GM12878 (cell line): Measurements from ENCODE around the gene PRRT3. TPM values are rescaled to one million over a fixed set of nuclear protein-coding genes. Genes with fewer than 3 reads are reported as not detected.

Source experiments
- ATF7 ChIP-seq: fragments of 450-650 bp; IDR thresholded peaks from 2 replicates; pipeline ENCODE4 v1.6.1; 2016; ENCODE audit warnings: low read depth, mild to moderate bottlenecking
- BACH1 ChIP-seq: fragments of 450-650 bp; IDR thresholded peaks from 2 replicates; pipeline ENCODE4 v1.6.1; 2017; ENCODE audit warnings: mild to moderate bottlenecking, borderline replicate concordance
- BRCA1 ChIP-seq: IDR thresholded peaks from 2 replicates; pipeline ENCODE4 v1.6.1; 2011; ENCODE audit warnings: low read depth, low read length, improper control_type of control experiment
- CBFB ChIP-seq: IDR thresholded peaks from 2 replicates; pipeline ENCODE4 v1.6.1; 2016; ENCODE audit warnings: antibody characterized with exemption, low read depth
- CBX3 ChIP-seq: fragments of 200-600 bp; sonication (generic); IDR thresholded peaks from 2 replicates; pipeline ENCODE4 v1.6.1; 2016; ENCODE audit warnings: low read depth, borderline replicate concordance
- CEBPB ChIP-seq, 2 experiments: fragments of 150-350 bp in 1 of 2; IDR thresholded peaks; 2 replicates each; pipeline ENCODE4 v1.6.1; 2012 to 2014; ENCODE audit warnings: low read depth in 2 of 2, low read length in 2 of 2, borderline replicate concordance in 1 of 2, inconsistent platforms in 1 of 2
- CHD4 ChIP-seq: fragments of 200-600 bp; sonication (generic); IDR thresholded peaks from 2 replicates; pipeline ENCODE4 v1.6.1; 2016; ENCODE audit warnings: mild to moderate bottlenecking
- CUX1 ChIP-seq: IDR thresholded peaks from 2 replicates; pipeline ENCODE4 v1.6.1; 2012; ENCODE audit warnings: improper control_type of control experiment, low read depth, low read length; ENCODE audit not compliant: insufficient replicate concordance
- DPF2 ChIP-seq: fragments of 450-650 bp; IDR thresholded peaks from 2 replicates; pipeline ENCODE4 v1.6.1; 2017; ENCODE audit warnings: mild to moderate bottlenecking
- ESRRA ChIP-seq: IDR thresholded peaks from 2 replicates; pipeline ENCODE4 v1.6.1; 2012; ENCODE audit warnings: mild to moderate bottlenecking, low read length, improper control_type of control experiment
- FOXK2 ChIP-seq: fragments of 450-650 bp; IDR thresholded peaks from 2 replicates; pipeline ENCODE4 v1.6.1; 2017; ENCODE audit warnings: mild to moderate bottlenecking, moderate library complexity
- KDM1A ChIP-seq: fragments of 200-600 bp; sonication (generic); IDR thresholded peaks from 2 replicates; pipeline ENCODE4 v1.6.1; 2016; ENCODE audit warnings: borderline replicate concordance
- MXI1 ChIP-seq: fragments of 150-350 bp; IDR thresholded peaks from 2 replicates; pipeline ENCODE4 v1.6.1; 2011; ENCODE audit warnings: low read depth, mild to moderate bottlenecking, inconsistent platforms, low read length, improper control_type of control experiment
- NBN ChIP-seq: fragments of 450-650 bp; IDR thresholded peaks from 2 replicates; pipeline ENCODE4 v1.6.1; 2016
- POLR2AphosphoS2 ChIP-seq: IDR thresholded peaks from 2 replicates; pipeline ENCODE4 v1.6.1; 2011; ENCODE audit warnings: low read depth, mild to moderate bottlenecking, low read length, improper control_type of control experiment, moderate library complexity
- POU2F2 ChIP-seq: IDR thresholded peaks from 3 replicates; pipeline ENCODE4 v1.6.1; 2011; ENCODE audit warnings: low read depth, mild to moderate bottlenecking, low read length, borderline replicate concordance
- SP1 ChIP-seq: IDR thresholded peaks from one replicate; pipeline ENCODE4 v1.6.1; 2011; ENCODE audit warnings: low read depth, low read length
- SPI1 ChIP-seq: IDR thresholded peaks from 2 replicates; pipeline ENCODE4 v1.6.1; 2011; ENCODE audit warnings: low read depth, mild to moderate bottlenecking, low read length, moderate library complexity, borderline replicate concordance; ENCODE audit not compliant: insufficient read depth
- SRF ChIP-seq, 2 experiments: IDR thresholded peaks; 2 replicates each; pipeline ENCODE4 v1.6.1; 2011; ENCODE audit warnings: low read depth in 2 of 2, low read length in 2 of 2, mild to moderate bottlenecking in 1 of 2, moderate library complexity in 1 of 2
- TCF7 ChIP-seq: IDR thresholded peaks from 2 replicates; pipeline ENCODE4 v1.6.1; 2014; ENCODE audit warnings: antibody characterized with exemption, borderline replicate concordance
- YY1 ChIP-seq: IDR thresholded peaks from 2 replicates; pipeline ENCODE4 v1.6.1; 2011; ENCODE audit warnings: low read depth, mild to moderate bottlenecking, low read length
- ZBTB11 ChIP-seq: fragments of 450-650 bp; formaldehyde crosslinking; IDR thresholded peaks from 2 replicates; pipeline ENCODE4 v1.5.0; 2022; ENCODE audit warnings: mild to moderate bottlenecking, missing genetic modification characterization
- ZNF217 ChIP-seq: fragments of 450-650 bp; IDR thresholded peaks from 2 replicates; pipeline ENCODE4 v1.6.1; 2017; ENCODE audit warnings: antibody characterized with exemption, mild to moderate bottlenecking
- polyA plus RNA-seq, 11 experiments: library from polyadenylated mRNA; depleted of rRNA in 4 of 11; unstranded in 6 of 11; stranded (reverse) in 5 of 11; fragments of >200 nt; fragmentation: Nextera tagmentation in 4 of 11; fragmentation: Illumina TruSeq in 1 of 11; extraction: Ambion mirVana in 4 of 11; extraction: Trizol in 1 of 11; gene quantifications; 1 replicate in 1 of 11; 2 replicates in 10 of 11; pipeline versions ENCODE4 v1.2.1 to v1.2.3, GENCODE V29; 2011 to 2016; ENCODE audit warnings: inconsistent platforms in 2 of 11, missing spikeins in 2 of 11, low read depth in 1 of 11
- total RNA-seq, 4 experiments: library from RNA; depleted of rRNA in 3 of 4; stranded (reverse); fragments of >200 nt in 3 of 4; fragmentation: Illumina TruSeq in 1 of 4; extraction: Trizol in 1 of 4; gene quantifications; 2 replicates each; pipeline versions ENCODE4 v1.2.1 to v1.2.3, GENCODE V29; 2013 to 2021

The PRRT3 gene
- total and polyA plus RNA-seq, 10 of the 15 experiments (the other 5 are each of a cell fraction or from before 2014, with no cell fraction given), result 0.53 to 18.0 (median 7.1) TPM

GRCh38 chr3:9951962-9952805 is at the start of gene PRRT3 (continued):
- no peak for TF ChIP-seq TCF7
- peak; percentile 88 for TF ChIP-seq ATF7
- peak; percentile 7; the same call in 1 of the 3 replicates for TF ChIP-seq POU2F2
- 0 out of 2 replicates have a peak, but pooled peaks have one; percentile 27 for TF ChIP-seq ESRRA
- TF ChIP-seq SP1, result no peak
- TF ChIP-seq DPF2, result peak; percentile 42; the same call in 1 of the 2 replicates
- TF ChIP-seq MXI1, result peak; percentile 38; the same call in 1 of the 2 replicates
- TF ChIP-seq SRF (IDR thresholded peaks at IDR 0.05; ENCODE audit: low read depth in 2 of 2, low read length in 2 of 2), result peak; percentile 83 to 98
- peak; percentile 65; the same call in 1 of the 2 replicates for TF ChIP-seq BACH1
- 0 out of 2 replicates have a peak, but pooled peaks have one; percentile 87 for TF ChIP-seq CHD4
- TF ChIP-seq ZNF217, result peak; percentile 97
- TF ChIP-seq YY1, result peak; percentile 76
- TF ChIP-seq SPI1, result peak; percentile 11; the same call in 1 of the 2 replicates
- TF ChIP-seq POLR2AphosphoS2, result peak; percentile 82
- TF ChIP-seq CBFB, result 0 out of 2 replicates have a peak, but pooled peaks have one; percentile 27
- no peak for TF ChIP-seq BRCA1
- peak; percentile 80 for TF ChIP-seq CUX1
- TF ChIP-seq FOXK2, result peak; percentile 66
- no peak for TF ChIP-seq ZBTB11
- peak; percentile 37; the same call in 1 of the 2 replicates for TF ChIP-seq NBN
- peak; percentile 91; the same call in 1 of the 2 replicates for TF ChIP-seq KDM1A
- TF ChIP-seq CBX3, result no peak
- TF ChIP-seq CEBPB (IDR thresholded peaks at IDR 0.05; ENCODE audit: borderline replicate concordance in 1 of 2, low read depth in 2 of 2, low read length in 2 of 2), result no peak
